HG03439 (cell line): Measurements from ENCODE around the gene PLCL2.

Source experiments
- ATAC-seq: cut with Tn5 transposase; IDR thresholded peaks from one replicate; pipeline ENCODE4 v1.9.1; 2021; ENCODE audit warnings: mild to moderate bottlenecking, moderate library complexity; ENCODE audit not compliant: unreplicated experiment

The PLCL2 gene

GRCh38 chr3:16913264-16913580, 28.5 kb downstream of the PLCL2 start:
- ATAC-seq, result peak; percentile 9

DNA sequence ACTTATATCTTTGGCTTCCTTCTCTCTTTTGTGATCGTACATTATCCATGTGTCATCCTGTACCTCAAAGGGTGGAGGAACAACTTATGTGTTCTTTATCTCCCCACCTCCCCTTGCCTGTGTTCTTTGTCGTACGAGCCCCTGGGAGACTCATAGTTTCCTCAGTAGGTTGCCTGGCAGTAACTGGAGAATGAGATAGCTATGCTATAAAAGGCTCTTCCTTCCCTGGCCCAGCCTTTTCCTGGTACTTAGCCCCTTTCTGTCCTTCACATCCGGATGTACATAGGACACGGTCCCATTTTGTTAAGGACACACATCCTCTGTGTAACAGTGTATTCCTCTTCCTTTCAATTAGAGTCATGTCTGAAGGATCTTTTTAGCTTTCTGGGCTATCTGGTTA, 32.1 kb downstream of the PLCL2 start:
- ATAC-seq, result no peak

- ATAC-seq, result no peak
These were observed 32.6 kb downstream of the PLCL2 start for GRCh38 chr3:16917256-16917935.

DNA sequence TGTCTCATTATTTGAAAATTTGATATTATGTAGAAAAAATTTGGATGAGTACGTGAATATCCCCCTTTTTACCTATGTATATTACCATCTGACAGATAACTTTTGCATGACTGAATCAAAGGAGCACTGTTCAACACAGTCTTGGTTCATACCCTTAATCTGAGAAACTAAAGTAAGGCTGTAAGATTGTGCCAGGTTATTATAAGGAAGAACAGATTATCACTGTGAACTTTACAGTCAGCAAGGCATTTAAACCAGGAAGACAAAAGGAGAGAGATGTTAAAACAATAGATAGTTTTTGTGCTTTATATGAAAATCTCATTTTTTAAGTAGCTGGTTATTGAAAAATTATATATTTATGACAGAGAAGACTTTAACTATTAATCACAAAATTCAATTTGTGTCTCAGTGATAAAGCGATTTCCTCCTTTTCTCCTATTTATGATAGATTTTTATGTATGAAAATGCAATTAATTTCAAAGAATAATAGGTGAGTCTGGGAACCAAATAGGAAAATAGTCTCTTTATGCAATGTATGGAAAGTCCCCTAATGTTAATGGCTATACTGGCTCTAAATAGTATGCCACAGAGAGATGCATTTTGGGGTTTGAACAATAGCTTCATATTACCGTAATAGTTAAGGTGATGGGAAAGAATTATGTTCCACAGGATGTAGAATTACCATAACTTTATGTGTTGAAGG, 33.4 kb downstream of the PLCL2 start:
- no peak for ATAC-seq

- no peak for ATAC-seq
These were observed 33.9 kb downstream of the PLCL2 start for GRCh38 chr3:16918683-16919025.

- ATAC-seq, result no peak
These were observed 38.4 kb downstream of the PLCL2 start for GRCh38 chr3:16923112-16923511.

- ATAC-seq, result no peak
These were observed 42.7 kb downstream of the PLCL2 start for GRCh38 chr3:16927485-16927884.

- ATAC-seq, result no peak
These were observed 43.8 kb downstream of the PLCL2 start for GRCh38 chr3:16928386-16929132.

DNA sequence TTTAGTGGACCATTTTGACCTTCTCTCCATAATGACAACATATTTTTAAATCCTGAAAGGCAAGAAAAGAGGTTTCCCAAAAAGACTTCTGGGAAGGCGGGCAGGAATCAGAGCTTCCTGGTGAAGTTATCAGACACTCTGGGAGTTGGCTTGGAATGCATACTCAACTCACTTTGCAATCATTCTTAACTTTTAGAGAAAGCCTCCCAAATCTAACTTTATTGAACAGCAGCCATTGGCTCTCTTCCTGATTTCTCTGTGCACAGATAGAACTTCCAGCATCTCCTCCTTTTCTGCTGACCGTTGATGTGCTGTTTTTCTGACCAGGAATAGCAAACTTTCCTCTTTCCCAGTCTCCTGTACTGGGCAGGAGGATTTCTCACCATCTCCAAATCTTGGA, 44.6 kb downstream of the PLCL2 start:
- no peak for ATAC-seq

DNA sequence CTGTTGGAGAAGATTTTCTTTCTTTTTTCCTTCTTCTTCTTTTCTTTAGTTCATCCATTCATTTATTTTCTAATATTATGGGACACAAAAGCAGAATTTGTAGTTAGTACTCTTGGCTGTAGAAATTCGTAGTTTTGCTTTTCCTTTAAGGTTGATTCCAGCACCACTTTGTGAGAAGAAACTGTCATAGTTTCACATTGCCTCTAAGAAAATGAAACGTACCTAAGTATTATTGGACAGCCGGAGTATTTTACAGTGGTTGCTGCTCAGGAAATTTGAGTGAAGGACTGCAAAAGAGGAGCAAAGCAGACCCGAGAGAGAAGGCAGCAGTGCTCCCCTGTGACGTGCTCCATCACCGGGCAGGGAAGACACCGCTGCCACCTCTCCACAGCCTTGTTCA, 48.1 kb downstream of the PLCL2 start:
- ATAC-seq, result no peak

DNA sequence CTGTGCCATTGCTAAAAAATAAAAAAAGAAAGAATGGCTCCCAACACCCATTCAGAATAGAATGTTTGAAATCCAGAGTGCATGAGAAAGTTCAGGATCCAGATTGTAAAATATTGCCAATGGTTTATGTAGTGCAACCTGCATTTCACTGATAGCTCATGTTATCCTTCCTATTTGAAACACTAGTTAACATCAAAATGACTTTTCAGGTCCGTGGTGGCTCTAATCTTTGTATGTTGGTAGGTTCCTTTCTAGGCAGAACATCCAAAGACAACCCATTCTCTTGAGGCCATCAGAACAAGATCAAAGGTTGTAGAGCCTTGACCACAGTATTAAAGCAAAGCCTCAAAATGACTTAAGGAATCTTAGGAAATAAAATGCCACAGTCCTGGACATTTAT, 51.0 kb downstream of the PLCL2 start:
- ATAC-seq, result no peak

GRCh38 chr3:16936233-16936632, 51.5 kb downstream of the PLCL2 start:
- ATAC-seq, result no peak

DNA sequence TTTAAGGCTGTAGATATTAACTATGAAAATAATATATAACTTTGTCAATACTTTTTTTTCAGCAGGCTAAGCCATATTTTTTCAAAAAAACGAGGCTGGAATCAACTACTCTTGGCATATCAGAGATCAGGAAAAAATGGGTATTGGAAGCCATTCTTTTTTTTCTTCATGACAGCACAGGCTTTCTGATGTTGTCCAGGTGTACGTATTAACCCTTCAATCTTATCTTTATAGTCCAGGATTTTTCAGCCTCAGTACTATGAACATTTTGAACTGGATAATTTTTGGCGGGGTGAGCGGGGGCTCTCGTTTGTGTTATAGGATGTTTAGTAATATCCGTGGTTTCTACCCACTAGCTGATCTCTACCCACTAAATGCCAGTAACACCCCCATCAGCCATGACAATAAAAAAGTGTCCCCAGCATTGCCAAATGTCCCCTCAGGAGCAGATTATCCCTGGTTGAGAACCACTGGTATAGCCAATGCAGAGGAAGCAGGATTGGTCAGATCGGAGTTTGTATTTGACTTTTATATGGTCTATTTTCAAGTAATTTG, 52.0 kb downstream of the PLCL2 start:
- no peak for ATAC-seq

DNA sequence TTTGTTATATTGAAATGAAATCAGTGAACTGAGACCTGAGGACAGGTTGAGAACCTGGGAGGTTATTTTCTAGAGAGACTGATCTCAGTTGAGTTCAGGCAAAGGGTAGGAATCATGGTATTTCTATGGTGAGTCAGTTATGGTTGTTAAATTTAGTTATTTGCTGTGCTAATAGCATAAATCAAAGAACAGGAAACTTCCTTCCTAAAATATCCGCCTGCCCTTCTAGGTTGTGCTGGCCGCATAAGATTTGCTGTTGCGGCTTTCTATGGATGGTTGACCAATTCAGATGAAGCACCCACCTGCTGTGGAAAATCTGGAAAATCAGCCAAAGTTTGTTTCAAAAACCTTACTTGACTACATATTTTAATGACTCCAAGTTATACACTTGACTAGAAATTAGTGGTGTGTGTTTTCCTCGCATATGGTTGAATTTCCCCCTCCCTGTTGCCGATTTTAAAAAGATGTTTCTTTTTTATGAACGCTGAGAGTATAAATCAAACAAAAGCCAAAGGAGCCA, 52.6 kb downstream of the PLCL2 start:
- no peak for ATAC-seq

- ATAC-seq, result no peak
These were observed 56.3 kb downstream of the PLCL2 start for GRCh38 chr3:16940769-16941700.

- no peak for ATAC-seq
These were observed 58.2 kb downstream of the PLCL2 start for GRCh38 chr3:16942955-16943354.

GRCh38 chr3:16943857-16944256, 59.1 kb downstream of the PLCL2 start:
- no peak for ATAC-seq

- no peak for ATAC-seq
These were observed 59.6 kb downstream of the PLCL2 start for GRCh38 chr3:16944356-16944755.

DNA sequence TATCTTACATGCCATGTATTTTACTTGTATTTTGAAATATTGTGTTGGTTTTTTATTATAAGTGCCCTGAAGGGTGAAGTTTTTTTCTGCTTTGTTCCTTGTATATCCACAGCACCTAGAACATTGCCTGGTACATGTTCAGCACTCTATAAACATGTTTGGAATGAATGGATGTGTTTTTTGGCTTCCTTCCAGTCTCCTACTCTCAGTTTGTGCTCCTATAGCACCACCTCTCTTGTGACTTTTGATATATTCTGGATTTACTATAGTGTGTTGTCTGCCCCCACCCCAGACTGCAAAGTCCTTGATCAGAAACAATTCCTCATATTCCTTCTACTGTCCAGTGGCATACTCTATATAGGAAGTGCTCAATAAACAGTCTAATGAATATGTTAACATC, 60.6 kb downstream of the PLCL2 start:
- no peak for ATAC-seq

DNA sequence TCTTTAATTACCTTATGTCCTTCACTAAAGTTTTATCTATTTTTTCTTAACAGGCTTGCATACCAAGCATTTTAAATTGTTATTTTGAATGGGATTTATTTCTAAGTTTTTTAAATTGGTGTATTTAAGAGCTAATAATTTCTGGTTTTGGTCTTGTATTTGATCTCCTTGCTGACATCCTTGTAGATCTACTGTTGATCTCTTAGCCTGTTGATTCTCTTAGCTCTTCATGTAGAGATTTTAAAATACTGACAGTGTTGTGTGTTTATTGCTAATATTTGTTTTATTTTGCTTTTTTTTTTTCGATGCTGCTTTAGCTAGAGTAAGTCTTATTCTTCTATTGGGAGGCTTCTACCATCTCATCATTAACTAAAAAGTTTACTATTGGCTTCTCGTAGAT, 65.5 kb downstream of the PLCL2 start:
- ATAC-seq, result no peak

GRCh38 chr3:16950845-16951244, 66.1 kb downstream of the PLCL2 start:
- ATAC-seq, result no peak
